ENCODE results near the gene CEP112. TPM values are rescaled to one million over a fixed set of nuclear protein-coding genes. Genes with fewer than 3 reads are reported as not detected.

Gene CEP112
- total RNA-seq, 1 experiment from 2014 or later = 6.1 TPM

DNA sequence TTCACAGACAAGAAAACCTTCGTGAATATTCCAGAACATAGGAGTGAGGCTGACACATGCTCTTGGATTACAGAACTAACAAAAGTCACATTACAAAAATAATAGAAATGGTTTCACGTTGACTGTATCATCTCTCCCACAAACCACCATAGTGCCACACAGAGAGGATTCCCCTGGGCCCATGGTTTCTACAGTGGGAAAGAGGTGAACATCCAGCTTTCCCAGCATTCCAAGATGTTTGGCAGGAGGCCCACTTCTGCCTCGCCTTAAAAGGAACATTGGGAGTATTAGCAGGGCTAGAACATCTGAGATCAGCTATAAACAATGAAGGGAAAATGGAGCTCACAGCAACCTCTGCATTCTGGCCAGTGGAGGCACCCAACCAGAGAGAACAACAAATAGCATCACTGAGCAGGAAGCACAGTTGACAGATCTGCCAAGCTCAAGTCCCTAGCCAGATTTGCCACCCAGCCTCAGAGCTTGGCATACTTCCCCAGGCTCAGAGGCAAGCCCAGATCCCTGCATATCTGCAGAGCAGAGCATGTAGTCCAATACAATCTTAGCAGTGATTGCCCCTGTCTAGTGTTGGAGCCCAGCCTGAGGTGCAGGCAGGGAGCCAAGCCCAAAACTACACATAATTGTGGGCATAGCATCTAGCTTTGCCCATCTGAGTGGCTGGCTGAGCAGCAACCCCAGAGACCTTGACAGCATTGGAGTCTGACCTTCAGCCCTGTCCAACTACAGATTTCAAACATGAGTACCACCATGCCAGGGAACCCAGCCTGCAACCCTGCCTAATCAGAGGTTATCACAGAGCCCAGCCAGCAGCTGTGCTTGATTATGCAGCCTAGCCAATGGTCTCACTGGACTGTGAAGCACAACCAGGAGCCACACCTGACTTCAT, 260.4 kb downstream of the CEP112 start:
- ATAC-seq (no peak), DNase-seq (ENCODE audit: low spot score) (no peak)
- no peak overlapping the region for H3K4me3 Mint-ChIP-seq
- H3K27me3 Mint-ChIP-seq (ENCODE audit: low read depth) = no peaks in the 10 kb centered on the region
- H3K4me1 Mint-ChIP-seq = no peaks in the 10 kb centered on the region
- peaks cover 17% of the 10 kb centered on the region; the same call in 1 of the 2 replicates for H3K36me3 Mint-ChIP-seq
- TF ChIP-seq CREM (CRISPR knock-in tag; IDR thresholded peaks at IDR 0.05) = no peak
- no peak for TF ChIP-seq ZNF671 (CRISPR knock-in tag; IDR thresholded peaks at IDR 0.05)
- TF ChIP-seq, protein P1, sequence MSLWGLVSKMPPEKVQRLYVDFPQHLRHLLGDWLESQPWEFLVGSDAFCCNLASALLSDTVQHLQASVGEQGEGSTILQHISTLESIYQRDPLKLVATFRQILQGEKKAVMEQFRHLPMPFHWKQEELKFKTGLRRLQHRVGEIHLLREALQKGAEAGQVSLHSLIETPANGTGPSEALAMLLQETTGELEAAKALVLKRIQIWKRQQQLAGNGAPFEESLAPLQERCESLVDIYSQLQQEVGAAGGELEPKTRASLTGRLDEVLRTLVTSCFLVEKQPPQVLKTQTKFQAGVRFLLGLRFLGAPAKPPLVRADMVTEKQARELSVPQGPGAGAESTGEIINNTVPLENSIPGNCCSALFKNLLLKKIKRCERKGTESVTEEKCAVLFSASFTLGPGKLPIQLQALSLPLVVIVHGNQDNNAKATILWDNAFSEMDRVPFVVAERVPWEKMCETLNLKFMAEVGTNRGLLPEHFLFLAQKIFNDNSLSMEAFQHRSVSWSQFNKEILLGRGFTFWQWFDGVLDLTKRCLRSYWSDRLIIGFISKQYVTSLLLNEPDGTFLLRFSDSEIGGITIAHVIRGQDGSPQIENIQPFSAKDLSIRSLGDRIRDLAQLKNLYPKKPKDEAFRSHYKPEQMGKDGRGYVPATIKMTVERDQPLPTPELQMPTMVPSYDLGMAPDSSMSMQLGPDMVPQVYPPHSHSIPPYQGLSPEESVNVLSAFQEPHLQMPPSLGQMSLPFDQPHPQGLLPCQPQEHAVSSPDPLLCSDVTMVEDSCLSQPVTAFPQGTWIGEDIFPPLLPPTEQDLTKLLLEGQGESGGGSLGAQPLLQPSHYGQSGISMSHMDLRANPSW (CRISPR knock-in tag; conservative IDR thresholded peaks at IDR 0.05; ENCODE audit: low read depth) = no peak
- TF ChIP-seq NR2C2 (CRISPR knock-in tag; IDR thresholded peaks at IDR 0.05) = no peak
- no peak for TF ChIP-seq TEAD1 (CRISPR knock-in tag; IDR thresholded peaks at IDR 0.05)
- TF ChIP-seq, protein P2, sequence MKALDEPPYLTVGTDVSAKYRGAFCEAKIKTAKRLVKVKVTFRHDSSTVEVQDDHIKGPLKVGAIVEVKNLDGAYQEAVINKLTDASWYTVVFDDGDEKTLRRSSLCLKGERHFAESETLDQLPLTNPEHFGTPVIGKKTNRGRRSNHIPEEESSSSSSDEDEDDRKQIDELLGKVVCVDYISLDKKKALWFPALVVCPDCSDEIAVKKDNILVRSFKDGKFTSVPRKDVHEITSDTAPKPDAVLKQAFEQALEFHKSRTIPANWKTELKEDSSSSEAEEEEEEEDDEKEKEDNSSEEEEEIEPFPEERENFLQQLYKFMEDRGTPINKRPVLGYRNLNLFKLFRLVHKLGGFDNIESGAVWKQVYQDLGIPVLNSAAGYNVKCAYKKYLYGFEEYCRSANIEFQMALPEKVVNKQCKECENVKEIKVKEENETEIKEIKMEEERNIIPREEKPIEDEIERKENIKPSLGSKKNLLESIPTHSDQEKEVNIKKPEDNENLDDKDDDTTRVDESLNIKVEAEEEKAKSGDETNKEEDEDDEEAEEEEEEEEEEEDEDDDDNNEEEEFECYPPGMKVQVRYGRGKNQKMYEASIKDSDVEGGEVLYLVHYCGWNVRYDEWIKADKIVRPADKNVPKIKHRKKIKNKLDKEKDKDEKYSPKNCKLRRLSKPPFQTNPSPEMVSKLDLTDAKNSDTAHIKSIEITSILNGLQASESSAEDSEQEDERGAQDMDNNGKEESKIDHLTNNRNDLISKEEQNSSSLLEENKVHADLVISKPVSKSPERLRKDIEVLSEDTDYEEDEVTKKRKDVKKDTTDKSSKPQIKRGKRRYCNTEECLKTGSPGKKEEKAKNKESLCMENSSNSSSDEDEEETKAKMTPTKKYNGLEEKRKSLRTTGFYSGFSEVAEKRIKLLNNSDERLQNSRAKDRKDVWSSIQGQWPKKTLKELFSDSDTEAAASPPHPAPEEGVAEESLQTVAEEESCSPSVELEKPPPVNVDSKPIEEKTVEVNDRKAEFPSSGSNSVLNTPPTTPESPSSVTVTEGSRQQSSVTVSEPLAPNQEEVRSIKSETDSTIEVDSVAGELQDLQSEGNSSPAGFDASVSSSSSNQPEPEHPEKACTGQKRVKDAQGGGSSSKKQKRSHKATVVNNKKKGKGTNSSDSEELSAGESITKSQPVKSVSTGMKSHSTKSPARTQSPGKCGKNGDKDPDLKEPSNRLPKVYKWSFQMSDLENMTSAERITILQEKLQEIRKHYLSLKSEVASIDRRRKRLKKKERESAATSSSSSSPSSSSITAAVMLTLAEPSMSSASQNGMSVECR (CRISPR knock-in tag; IDR thresholded peaks at IDR 0.05; ENCODE audit: borderline replicate concordance) = no peak
- no peak for TF ChIP-seq HMGA2 (CRISPR knock-in tag; IDR thresholded peaks at IDR 0.05)
- TF ChIP-seq, protein P3, sequence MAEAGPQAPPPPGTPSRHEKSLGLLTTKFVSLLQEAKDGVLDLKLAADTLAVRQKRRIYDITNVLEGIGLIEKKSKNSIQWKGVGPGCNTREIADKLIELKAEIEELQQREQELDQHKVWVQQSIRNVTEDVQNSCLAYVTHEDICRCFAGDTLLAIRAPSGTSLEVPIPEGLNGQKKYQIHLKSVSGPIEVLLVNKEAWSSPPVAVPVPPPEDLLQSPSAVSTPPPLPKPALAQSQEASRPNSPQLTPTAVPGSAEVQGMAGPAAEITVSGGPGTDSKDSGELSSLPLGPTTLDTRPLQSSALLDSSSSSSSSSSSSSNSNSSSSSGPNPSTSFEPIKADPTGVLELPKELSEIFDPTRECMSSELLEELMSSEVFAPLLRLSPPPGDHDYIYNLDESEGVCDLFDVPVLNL (CRISPR knock-in tag; IDR thresholded peaks at IDR 0.05; ENCODE audit: borderline replicate concordance, low read depth) = no peak
- no peak for TF ChIP-seq JAZF1 (CRISPR knock-in tag; IDR thresholded peaks at IDR 0.05)
- no peak for TF ChIP-seq TP53 (CRISPR knock-in tag; IDR thresholded peaks at IDR 0.05)
- TF ChIP-seq ZBTB21 (CRISPR knock-in tag; IDR thresholded peaks at IDR 0.05; ENCODE audit: borderline replicate concordance) = no peak
- no peak for TF ChIP-seq ATF1 (CRISPR knock-in tag; IDR thresholded peaks at IDR 0.05)
- TF ChIP-seq, protein P4, sequence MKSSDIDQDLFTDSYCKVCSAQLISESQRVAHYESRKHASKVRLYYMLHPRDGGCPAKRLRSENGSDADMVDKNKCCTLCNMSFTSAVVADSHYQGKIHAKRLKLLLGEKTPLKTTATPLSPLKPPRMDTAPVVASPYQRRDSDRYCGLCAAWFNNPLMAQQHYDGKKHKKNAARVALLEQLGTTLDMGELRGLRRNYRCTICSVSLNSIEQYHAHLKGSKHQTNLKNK (CRISPR knock-in tag; IDR thresholded peaks at IDR 0.05) = no peak
- TF ChIP-seq ZNF423 (CRISPR knock-in tag; IDR thresholded peaks at IDR 0.05) = no peak
- TF ChIP-seq, protein P5, sequence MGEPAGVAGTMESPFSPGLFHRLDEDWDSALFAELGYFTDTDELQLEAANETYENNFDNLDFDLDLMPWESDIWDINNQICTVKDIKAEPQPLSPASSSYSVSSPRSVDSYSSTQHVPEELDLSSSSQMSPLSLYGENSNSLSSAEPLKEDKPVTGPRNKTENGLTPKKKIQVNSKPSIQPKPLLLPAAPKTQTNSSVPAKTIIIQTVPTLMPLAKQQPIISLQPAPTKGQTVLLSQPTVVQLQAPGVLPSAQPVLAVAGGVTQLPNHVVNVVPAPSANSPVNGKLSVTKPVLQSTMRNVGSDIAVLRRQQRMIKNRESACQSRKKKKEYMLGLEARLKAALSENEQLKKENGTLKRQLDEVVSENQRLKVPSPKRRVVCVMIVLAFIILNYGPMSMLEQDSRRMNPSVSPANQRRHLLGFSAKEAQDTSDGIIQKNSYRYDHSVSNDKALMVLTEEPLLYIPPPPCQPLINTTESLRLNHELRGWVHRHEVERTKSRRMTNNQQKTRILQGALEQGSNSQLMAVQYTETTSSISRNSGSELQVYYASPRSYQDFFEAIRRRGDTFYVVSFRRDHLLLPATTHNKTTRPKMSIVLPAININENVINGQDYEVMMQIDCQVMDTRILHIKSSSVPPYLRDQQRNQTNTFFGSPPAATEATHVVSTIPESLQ (CRISPR knock-in tag; IDR thresholded peaks at IDR 0.05) = no peak
- TF ChIP-seq, protein P6, sequence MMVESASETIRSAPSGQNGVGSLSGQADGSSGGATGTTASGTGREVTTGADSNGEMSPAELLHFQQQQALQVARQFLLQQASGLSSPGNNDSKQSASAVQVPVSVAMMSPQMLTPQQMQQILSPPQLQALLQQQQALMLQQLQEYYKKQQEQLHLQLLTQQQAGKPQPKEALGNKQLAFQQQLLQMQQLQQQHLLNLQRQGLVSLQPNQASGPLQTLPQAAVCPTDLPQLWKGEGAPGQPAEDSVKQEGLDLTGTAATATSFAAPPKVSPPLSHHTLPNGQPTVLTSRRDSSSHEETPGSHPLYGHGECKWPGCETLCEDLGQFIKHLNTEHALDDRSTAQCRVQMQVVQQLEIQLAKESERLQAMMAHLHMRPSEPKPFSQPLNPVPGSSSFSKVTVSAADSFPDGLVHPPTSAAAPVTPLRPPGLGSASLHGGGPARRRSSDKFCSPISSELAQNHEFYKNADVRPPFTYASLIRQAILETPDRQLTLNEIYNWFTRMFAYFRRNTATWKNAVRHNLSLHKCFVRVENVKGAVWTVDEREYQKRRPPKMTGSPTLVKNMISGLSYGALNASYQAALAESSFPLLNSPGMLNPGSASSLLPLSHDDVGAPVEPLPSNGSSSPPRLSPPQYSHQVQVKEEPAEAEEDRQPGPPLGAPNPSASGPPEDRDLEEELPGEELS (CRISPR knock-in tag; IDR thresholded peaks at IDR 0.05) = no peak
- no peak for TF ChIP-seq GABPB1 (CRISPR knock-in tag; IDR thresholded peaks at IDR 0.05)
- no peak for TF ChIP-seq ZNF219 (CRISPR knock-in tag; IDR thresholded peaks at IDR 0.05; ENCODE audit: borderline replicate concordance)
- ChIA-PET POLR2A (no interaction called here), CTCF (no interaction called here)
- peaks cover 47% of the 10 kb centered on the region for H3K9me3 Mint-ChIP-seq
- no peak overlapping the region for H3K27ac Mint-ChIP-seq

All from WTC11 (cell line).